GM13977 (cell line): Measurements from ENCODE around the gene COL27A1.

Experiments used
- DNase-seq: peaks from one replicate; pipeline ENCODE4 v3.0.0; 2012; ENCODE audit warnings: low spot score
- in situ Hi-C: fragments of 300-500 bp; cut with MboI; formaldehyde crosslinking; loops from one replicate; pipeline ENCODE4 v1.12.0; 2022; ENCODE audit warnings: low sequenced_read_pairs, low pct_unique_long_range_greater_than_20kb, mixed read lengths, inconsistent platforms; ENCODE audit not compliant: unreplicated experiment
- TF ChIP-seq, protein P1 (sequence below): IDR thresholded peaks from 2 replicates; pipeline ENCODE4 v1.5.1; 2012; ENCODE audit warnings: mild to moderate bottlenecking, control low read depth; ENCODE audit not compliant: insufficient read depth; ENCODE audit errors: extremely low read depth, missing control alignments

The COL27A1 gene

DNA sequence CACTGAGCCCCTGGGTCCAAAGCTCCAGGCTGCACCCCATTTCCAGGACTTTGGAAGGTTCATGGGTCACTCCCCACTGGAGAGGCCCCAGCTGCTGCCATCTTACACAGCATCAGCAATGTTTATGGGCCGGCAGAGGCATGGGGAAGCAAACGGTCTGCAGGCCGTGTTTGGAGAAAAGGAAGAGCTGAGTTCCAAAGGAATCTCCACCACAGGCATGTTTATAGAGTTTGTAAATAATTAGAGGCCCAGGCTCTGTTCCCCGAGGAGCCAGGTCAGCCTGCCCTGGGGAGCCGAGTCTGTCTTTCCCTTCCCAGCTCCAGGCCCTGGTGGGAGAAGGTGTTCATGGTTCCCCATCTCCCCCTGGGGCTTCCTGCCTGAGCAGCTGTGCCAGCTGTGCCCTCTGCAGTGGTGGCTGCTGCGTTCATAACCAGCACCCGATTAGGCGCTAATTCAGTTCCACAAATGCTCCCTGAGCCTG, 64.8 kb downstream of the COL27A1 start:
- in situ Hi-C loops = no loop called here
- TF ChIP-seq, protein P1, sequence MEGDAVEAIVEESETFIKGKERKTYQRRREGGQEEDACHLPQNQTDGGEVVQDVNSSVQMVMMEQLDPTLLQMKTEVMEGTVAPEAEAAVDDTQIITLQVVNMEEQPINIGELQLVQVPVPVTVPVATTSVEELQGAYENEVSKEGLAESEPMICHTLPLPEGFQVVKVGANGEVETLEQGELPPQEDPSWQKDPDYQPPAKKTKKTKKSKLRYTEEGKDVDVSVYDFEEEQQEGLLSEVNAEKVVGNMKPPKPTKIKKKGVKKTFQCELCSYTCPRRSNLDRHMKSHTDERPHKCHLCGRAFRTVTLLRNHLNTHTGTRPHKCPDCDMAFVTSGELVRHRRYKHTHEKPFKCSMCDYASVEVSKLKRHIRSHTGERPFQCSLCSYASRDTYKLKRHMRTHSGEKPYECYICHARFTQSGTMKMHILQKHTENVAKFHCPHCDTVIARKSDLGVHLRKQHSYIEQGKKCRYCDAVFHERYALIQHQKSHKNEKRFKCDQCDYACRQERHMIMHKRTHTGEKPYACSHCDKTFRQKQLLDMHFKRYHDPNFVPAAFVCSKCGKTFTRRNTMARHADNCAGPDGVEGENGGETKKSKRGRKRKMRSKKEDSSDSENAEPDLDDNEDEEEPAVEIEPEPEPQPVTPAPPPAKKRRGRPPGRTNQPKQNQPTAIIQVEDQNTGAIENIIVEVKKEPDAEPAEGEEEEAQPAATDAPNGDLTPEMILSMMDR = no peak
- no peak for DNase-seq

GRCh38 chr9:114221706-114222465, 66.5 kb downstream of the COL27A1 start:
- no peak for DNase-seq
- in situ Hi-C loops = no loop called here
- TF ChIP-seq, protein P1 = no peak

- TF ChIP-seq, protein P1 = no peak
- no peak for DNase-seq
- in situ Hi-C loops = no loop called here
Observed at GRCh38 chr9:114223564-114224246, 68.4 kb downstream of the COL27A1 start.

GRCh38 chr9:114224247-114224610, 68.9 kb downstream of the COL27A1 start:
- in situ Hi-C loops = no loop called here
- TF ChIP-seq, protein P1 = no peak
- no peak for DNase-seq

DNA sequence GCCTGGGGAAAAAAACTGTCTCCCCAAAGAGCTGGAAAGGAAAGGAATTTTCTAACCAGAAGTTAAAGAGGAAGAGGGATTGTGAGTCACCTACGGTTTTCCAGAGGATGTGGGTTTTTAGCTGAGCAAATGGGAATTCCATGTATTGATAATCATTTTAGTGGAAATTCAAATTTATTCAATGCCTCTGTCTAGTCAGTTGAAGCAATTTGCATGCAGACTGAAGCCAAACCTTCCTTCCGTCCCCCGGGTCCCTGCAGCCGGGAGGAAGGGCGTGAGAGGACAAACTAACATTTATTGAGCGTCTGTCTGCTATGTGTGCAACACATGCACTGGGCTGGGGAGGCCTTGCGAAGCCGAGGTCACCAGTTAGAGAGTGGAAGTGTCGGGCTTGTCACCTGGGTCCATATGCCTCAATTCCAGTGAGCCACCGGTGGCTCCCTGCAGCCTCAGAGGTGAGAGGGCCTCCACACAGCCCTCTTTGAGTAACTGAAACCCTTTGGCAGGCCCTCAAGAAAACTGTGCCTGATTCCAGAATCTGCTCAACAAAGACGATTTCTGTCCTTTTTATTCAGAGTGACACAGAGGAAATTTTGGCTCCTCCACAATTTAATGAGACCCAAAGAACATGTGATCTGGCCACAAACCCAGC, 70.3 kb downstream of the COL27A1 start:
- in situ Hi-C loops = no loop called here
- TF ChIP-seq, protein P1 = no peak
- DNase-seq = no peak

DNA sequence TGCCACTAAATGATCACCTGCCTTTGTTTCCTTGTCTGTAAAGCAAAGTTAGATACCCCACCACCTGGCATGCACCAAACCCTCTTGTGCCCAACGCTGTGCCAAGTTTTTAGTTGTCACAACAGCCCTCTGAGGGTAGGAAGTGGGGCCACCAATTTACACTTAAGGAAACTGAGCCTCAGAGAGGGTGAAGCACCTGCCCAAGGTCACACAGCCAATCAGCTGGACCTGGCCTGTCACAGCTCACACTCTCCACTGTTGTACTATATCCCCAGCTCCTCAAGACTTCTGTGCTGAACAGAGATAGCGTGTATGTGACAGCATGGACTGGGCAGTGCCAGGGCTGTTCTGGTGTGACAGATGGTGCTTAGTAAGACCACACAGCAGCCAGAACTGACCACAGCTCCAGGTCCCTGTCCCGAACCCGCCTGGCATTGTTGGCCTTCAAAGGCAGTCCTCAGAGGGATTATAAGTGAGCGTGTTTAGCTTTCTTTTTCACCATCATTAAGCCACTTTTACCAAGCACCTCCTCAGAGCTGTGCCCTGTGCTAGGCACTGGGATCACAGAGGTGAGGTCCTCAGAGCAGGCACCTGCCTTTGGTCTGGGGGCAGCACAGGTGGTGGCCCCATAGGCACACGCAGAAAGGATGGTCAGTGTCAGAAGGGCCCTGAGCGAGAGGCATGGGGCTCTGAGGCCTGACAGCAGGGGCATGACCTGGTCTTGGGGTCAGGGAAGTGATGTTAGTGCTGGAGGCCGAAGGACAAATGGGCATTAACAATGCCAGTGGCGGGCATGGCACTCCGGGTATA, 71.1 kb downstream of the COL27A1 start:
- in situ Hi-C loops = no loop called here
- no peak for DNase-seq
- TF ChIP-seq, protein P1 = no peak
